ENCODE measurements around the gene IVD.

The IVD gene

DNA sequence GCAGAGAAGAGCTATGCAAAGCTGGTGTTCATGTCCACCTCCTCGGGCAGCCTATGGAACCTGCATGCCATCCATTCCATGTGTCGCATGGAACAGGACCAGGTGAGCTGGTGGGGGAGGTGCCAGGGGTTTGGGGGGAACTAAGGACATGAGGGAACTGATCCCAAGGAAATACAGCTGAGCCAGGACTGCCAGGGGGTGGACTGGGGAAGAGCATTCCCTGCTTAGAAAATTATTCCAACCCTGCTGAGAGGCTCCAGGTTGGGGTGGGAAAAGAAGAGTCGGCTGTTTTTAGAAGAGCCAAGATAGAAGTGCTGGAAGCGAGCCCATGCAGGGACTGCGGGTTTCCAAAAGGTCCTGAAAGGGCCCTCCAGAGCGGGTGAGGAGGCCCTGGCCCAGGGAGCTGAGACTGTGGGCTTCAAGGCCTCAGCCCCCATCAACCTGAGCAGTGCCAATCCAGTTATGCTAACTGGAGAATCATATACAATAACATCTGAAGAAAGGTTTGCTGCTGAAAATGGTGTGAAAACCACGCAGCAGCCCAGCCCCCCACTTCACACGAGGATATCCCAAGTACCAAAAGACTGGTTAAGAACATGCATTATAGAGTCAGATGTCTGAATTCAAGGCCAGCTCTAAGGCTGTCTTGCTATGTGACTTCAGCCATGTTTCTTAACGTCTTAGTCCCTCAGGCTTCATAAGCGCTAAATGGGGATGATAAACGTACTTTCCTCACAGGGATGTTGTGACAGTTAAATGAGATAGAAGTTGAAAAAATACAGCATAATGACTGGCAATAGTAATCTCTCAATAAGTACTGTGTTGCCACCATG, 39.8 kb upstream of the IVD start:
- Histone ChIP-seq H3K27me3 (ENCODE audit: control insufficient read depth, insufficient read depth, low read length) (peaks cover 26% of the 10 kb centered on the region), H3K4me3 (ENCODE audit: low read depth, low read length) (no peak overlapping the region), H3K27ac (ENCODE audit: low read depth, low read length) (no peak overlapping the region), H3K9me3 (ENCODE audit: control insufficient read depth, insufficient read depth, low read length) (no peaks in the 10 kb centered on the region), H3K36me3 (ENCODE audit: control insufficient read depth, insufficient read depth, low read length) (no peaks in the 10 kb centered on the region), H3K9ac (ENCODE audit: low read depth, low read length) (no peak overlapping the region), H3K4me1 (ENCODE audit: control insufficient read depth, insufficient read depth, low read length) (no peaks in the 10 kb centered on the region; the same call in 1 of the 2 replicates)

DNA sequence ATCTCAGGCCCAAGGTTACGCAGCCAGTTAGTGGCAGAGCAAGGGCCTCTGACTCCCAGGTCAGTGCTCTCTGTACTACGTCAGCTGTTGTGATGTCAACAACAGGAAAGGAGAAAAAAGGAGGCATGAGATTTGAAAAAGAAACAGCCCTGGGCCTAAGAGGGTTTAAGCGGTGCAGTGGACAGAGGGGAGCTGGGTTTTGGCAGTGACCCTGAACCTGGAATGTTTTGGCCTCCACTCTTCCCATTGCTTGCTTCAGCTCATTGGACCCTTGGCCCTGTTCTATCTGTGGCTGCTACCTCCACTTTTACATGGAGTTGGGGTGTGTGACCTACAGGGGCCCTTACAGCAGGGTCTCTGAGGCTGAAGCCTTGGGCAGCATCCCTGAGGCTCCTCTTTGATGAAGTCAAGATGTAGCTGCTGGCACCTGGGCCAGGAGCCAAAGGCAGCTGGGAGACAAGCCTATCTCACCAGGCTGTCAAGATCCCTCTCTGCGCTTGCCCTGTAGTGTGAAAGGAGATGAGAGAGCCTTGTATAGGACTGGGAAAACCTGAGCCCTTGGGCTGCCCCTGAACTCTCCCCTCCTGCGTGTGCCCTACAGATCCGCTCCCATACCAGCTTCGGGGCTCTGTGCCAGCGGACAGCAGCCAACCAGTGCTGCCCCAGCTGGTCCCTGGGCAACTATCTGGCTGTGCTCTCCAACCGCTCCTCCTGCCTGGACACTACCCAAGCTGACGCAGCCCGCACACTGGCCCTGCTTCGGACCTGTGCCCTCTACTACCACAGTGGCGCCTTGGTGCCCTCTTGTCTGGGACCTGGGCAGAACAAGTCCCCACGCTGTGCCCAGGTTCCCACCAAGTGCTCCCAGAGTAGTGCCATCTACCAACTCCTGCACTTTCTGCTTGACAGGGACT, 38.9 kb upstream of the IVD start:
- Histone ChIP-seq H3K9ac (ENCODE audit: low read depth, low read length) (no peak overlapping the region), H3K27ac (ENCODE audit: low read depth, low read length) (no peak overlapping the region)

DNA sequence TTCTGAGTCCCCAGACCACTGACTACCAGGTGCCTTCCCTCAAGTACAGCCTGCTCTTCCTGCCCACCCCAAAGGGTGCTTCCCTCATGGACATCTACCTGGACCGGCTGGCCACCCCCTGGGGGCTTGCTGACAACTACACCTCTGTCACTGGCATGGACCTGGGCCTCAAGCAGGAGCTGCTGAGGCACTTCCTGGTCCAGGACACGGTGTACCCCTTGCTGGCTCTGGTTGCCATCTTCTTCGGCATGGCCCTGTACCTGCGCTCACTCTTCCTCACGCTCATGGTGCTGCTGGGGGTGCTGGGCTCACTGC, 38.3 kb upstream of the IVD start:
- H3K4me1 ChIP-seq (ENCODE audit: control insufficient read depth, insufficient read depth, low read length): peaks cover 2% of the 10 kb centered on the region
- H3K27ac ChIP-seq (ENCODE audit: low read depth, low read length): no peak overlapping the region
- no peak overlapping the region for H3K9ac ChIP-seq (ENCODE audit: low read depth, low read length)
- H3K27me3 ChIP-seq (ENCODE audit: control insufficient read depth, insufficient read depth, low read length): peaks cover 26% of the 10 kb centered on the region
- no peaks in the 10 kb centered on the region for H3K9me3 ChIP-seq (ENCODE audit: control insufficient read depth, insufficient read depth, low read length)
- H3K36me3 ChIP-seq (ENCODE audit: control insufficient read depth, insufficient read depth, low read length): no peaks in the 10 kb centered on the region
- H3K4me3 ChIP-seq (ENCODE audit: low read depth, low read length): peak overlapping the region; percentile 45; the same call in 1 of the 2 replicates

More for the DNA sequence above, 38.9 kb upstream of the IVD start:
- Histone ChIP-seq H3K9me3 (ENCODE audit: control insufficient read depth, insufficient read depth, low read length) (no peaks in the 10 kb centered on the region), H3K4me1 (ENCODE audit: control insufficient read depth, insufficient read depth, low read length) (no peaks in the 10 kb centered on the region; the same call in 1 of the 2 replicates), H3K27me3 (ENCODE audit: control insufficient read depth, insufficient read depth, low read length) (peaks cover 26% of the 10 kb centered on the region), H3K36me3 (ENCODE audit: control insufficient read depth, insufficient read depth, low read length) (no peaks in the 10 kb centered on the region), H3K4me3 (ENCODE audit: low read depth, low read length) (no peak overlapping the region)

DNA sequence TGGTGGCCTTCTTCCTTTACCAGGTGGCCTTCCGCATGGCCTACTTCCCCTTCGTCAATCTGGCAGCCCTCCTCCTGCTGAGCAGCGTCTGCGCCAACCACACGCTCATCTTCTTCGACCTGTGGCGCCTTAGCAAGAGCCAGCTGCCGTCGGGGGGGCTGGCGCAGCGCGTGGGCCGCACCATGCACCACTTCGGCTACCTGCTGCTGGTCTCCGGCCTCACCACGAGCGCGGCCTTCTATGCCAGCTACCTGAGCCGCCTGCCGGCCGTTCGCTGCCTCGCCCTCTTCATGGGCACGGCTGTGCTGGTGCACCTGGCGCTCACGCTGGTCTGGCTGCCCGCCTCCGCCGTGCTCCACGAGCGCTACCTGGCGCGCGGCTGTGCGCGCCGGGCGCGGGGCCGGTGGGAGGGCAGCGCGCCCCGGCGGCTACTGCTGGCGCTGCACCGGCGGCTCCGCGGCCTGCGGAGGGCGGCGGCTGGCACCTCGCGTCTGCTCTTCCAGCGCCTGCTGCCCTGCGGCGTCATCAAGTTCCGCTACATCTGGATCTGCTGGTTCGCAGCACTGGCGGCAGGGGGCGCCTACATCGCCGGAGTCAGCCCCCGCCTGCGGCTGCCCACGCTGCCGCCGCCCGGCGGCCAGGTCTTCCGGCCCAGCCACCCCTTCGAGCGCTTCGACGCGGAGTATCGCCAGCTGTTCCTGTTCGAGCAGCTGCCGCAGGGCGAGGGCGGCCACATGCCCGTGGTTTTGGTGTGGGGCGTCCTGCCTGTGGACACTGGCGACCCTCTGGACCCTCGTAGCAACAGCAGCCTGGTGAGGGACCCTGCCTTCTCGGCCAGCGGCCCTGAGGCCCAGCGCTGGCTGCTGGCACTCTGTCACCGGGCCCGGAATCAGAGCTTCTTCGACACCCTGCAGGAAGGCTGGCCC, 37.6 kb upstream of the IVD start:
- Histone ChIP-seq H3K9me3 (ENCODE audit: control insufficient read depth, insufficient read depth, low read length) (no peaks in the 10 kb centered on the region), H3K36me3 (ENCODE audit: control insufficient read depth, insufficient read depth, low read length) (no peaks in the 10 kb centered on the region), H3K27ac (ENCODE audit: low read depth, low read length) (no peak overlapping the region), H3K9ac (ENCODE audit: low read depth, low read length) (no peak overlapping the region), H3K4me3 (ENCODE audit: low read depth, low read length) (peak overlapping the region; percentile 45; the same call in 1 of the 2 replicates), H3K27me3 (ENCODE audit: control insufficient read depth, insufficient read depth, low read length) (peaks cover 26% of the 10 kb centered on the region), H3K4me1 (ENCODE audit: control insufficient read depth, insufficient read depth, low read length) (peaks cover 8% of the 10 kb centered on the region)

DNA sequence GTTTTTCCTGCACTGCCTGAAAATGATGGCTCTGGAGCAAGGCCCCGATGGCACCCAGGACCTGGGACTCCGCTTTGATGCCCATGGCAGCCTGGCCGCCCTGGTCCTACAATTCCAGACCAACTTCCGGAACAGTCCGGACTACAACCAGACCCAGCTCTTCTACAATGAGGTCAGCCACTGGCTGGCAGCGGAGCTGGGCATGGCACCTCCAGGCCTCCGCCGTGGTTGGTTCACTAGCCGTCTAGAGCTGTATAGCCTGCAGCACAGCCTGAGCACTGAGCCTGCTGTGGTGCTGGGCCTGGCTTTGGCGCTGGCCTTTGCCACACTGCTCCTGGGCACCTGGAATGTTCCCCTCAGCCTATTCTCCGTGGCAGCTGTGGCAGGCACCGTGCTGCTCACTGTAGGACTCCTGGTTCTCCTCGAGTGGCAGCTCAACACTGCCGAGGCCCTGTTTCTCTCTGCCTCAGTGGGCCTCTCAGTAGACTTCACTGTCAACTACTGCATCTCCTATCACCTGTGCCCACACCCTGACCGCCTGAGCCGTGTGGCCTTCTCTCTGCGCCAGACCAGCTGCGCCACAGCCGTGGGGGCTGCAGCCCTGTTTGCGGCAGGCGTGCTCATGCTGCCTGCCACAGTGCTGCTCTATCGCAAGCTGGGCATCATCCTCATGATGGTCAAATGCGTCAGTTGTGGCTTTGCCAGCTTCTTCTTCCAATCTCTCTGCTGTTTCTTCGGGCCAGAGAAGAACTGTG, 36.7 kb upstream of the IVD start:
- Histone ChIP-seq H3K27ac (ENCODE audit: low read depth, low read length) (no peak overlapping the region), H3K9me3 (ENCODE audit: control insufficient read depth, insufficient read depth, low read length) (no peaks in the 10 kb centered on the region), H3K4me1 (ENCODE audit: control insufficient read depth, insufficient read depth, low read length) (peaks cover 8% of the 10 kb centered on the region), H3K4me3 (ENCODE audit: low read depth, low read length) (no peak overlapping the region), H3K9ac (ENCODE audit: low read depth, low read length) (no peak overlapping the region), H3K27me3 (ENCODE audit: control insufficient read depth, insufficient read depth, low read length) (peaks cover 26% of the 10 kb centered on the region), H3K36me3 (ENCODE audit: control insufficient read depth, insufficient read depth, low read length) (no peaks in the 10 kb centered on the region)

DNA sequence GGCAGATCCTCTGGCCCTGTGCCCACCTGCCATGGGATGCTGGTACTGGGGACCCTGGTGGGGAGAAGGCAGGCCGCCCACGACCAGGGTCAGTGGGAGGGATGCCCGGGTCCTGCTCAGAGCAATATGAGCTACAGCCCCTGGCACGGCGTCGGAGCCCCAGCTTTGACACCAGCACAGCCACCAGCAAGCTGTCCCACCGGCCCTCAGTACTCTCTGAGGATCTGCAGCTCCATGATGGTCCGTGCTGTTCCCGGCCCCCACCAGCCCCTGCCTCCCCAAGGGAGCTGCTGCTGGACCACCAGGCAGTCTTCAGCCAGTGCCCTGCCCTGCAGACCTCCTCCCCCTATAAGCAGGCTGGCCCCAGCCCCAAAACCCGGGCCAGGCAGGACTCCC, 36.1 kb upstream of the IVD start:
- peaks cover 26% of the 10 kb centered on the region for H3K27me3 ChIP-seq (ENCODE audit: control insufficient read depth, insufficient read depth, low read length)
- peaks cover 8% of the 10 kb centered on the region for H3K4me1 ChIP-seq (ENCODE audit: control insufficient read depth, insufficient read depth, low read length)
- H3K36me3 ChIP-seq (ENCODE audit: control insufficient read depth, insufficient read depth, low read length): no peaks in the 10 kb centered on the region
- no peak overlapping the region for H3K9ac ChIP-seq (ENCODE audit: low read depth, low read length)
- H3K4me3 ChIP-seq (ENCODE audit: low read depth, low read length): no peak overlapping the region
- H3K9me3 ChIP-seq (ENCODE audit: control insufficient read depth, insufficient read depth, low read length): no peaks in the 10 kb centered on the region
- H3K27ac ChIP-seq (ENCODE audit: low read depth, low read length): no peak overlapping the region

DNA sequence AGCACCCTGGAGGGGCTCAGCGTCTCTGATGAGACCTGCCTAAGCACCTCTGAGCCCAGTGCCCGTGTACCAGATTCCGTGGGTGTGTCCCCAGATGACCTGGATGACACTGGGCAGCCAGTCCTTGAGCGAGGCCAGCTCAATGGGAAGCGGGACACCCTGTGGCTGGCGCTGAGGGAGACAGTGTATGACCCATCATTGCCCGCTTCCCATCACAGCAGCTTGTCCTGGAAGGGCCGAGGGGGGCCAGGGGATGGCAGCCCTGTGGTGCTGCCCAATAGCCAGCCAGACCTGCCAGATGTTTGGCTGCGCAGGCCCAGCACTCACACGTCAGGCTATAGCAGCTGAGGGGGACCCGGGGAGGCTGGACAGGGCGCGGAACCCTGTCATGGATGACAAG, 35.6 kb upstream of the IVD start:
- Histone ChIP-seq H3K4me1 (ENCODE audit: control insufficient read depth, insufficient read depth, low read length) (peaks cover 8% of the 10 kb centered on the region), H3K4me3 (ENCODE audit: low read depth, low read length) (no peak overlapping the region), H3K27ac (ENCODE audit: low read depth, low read length) (no peak overlapping the region), H3K36me3 (ENCODE audit: control insufficient read depth, insufficient read depth, low read length) (no peaks in the 10 kb centered on the region), H3K27me3 (ENCODE audit: control insufficient read depth, insufficient read depth, low read length) (peaks cover 26% of the 10 kb centered on the region), H3K9ac (ENCODE audit: low read depth, low read length) (no peak overlapping the region), H3K9me3 (ENCODE audit: control insufficient read depth, insufficient read depth, low read length) (no peaks in the 10 kb centered on the region)

DNA sequence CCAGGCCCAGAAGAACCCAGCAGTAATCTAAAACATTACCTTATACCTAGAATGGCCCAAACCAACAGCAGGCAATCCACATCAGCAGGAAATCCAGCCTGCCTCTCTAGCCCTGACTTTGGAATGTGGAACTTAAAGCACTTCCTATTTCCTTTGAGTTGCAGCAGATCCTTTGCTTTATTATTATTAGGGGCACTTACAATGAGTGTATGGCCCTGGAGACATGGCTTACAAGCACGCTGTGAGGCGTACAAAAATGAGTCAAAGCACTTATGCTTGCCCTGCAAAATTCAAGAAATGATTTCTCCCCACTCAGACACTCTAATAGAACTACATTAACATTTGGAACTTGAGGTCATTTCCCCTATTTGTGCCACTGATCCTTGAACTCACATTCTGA, 32.6 kb upstream of the IVD start:
- Histone ChIP-seq H3K9ac (ENCODE audit: low read depth, low read length) (no peak overlapping the region), H3K27me3 (ENCODE audit: control insufficient read depth, insufficient read depth, low read length) (peaks cover 13% of the 10 kb centered on the region), H3K27ac (ENCODE audit: low read depth, low read length) (no peak overlapping the region), H3K4me1 (ENCODE audit: control insufficient read depth, insufficient read depth, low read length) (peaks cover 8% of the 10 kb centered on the region; the same call in 1 of the 2 replicates), H3K9me3 (ENCODE audit: control insufficient read depth, insufficient read depth, low read length) (no peaks in the 10 kb centered on the region), H3K4me3 (ENCODE audit: low read depth, low read length) (no peak overlapping the region), H3K36me3 (ENCODE audit: control insufficient read depth, insufficient read depth, low read length) (no peaks in the 10 kb centered on the region)

DNA sequence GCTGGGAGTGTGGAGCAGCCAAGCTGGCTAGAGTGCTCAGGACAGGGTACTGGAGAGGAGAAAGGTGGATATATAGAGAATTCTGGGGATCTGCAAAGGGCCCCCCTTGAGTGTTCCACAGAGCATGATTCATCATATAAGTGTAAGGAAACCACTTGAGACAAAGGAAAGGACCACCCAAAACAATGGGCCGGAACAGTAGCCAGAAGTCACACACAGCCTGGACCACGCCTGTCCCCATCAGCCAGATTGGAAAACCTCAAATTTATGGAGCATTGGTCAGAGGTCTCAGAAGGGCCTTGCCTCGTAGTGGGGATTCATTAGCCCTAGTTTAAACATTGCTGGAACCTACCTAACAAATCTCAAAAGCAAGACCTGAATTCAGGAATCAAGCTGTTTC, 28.0 kb upstream of the IVD start:
- H3K9me3 ChIP-seq (ENCODE audit: control insufficient read depth, insufficient read depth, low read length): no peaks in the 10 kb centered on the region
- no peak overlapping the region for H3K4me3 ChIP-seq (ENCODE audit: low read depth, low read length)
- H3K36me3 ChIP-seq (ENCODE audit: control insufficient read depth, insufficient read depth, low read length): no peaks in the 10 kb centered on the region
- no peak overlapping the region for H3K27ac ChIP-seq (ENCODE audit: low read depth, low read length)
- no peaks in the 10 kb centered on the region for H3K27me3 ChIP-seq (ENCODE audit: control insufficient read depth, insufficient read depth, low read length)
- no peak overlapping the region for H3K9ac ChIP-seq (ENCODE audit: low read depth, low read length)
- peaks cover 8% of the 10 kb centered on the region for H3K4me1 ChIP-seq (ENCODE audit: control insufficient read depth, insufficient read depth, low read length)

DNA sequence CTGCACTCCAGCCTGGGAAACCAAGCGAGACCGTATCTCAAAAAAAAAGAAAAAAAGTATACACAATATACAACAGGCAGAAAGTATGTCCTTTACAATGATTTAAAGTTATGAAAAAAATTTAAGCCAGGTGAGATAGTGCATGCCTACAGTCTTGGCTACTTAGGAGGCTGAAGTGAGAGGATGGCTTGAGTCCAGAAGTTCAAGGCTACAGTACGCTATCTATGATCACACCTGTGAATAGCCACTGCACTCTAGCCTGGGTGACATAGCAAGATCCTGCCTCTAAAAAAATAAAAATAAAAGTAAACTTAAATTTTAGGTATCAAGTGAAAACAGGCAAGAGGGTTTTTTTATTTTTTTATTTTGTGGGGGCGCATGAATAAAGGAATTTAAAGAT, 26.2 kb upstream of the IVD start:
- H3K27ac ChIP-seq (ENCODE audit: low read depth, low read length): no peak overlapping the region
- H3K4me3 ChIP-seq (ENCODE audit: low read depth, low read length): no peak overlapping the region
- H3K4me1 ChIP-seq (ENCODE audit: control insufficient read depth, insufficient read depth, low read length): peaks cover 5% of the 10 kb centered on the region; the same call in 1 of the 2 replicates
- H3K36me3 ChIP-seq (ENCODE audit: control insufficient read depth, insufficient read depth, low read length): peaks cover under 1% of the 10 kb centered on the region; the same call in 1 of the 2 replicates
- H3K9ac ChIP-seq (ENCODE audit: low read depth, low read length): no peak overlapping the region
- H3K9me3 ChIP-seq (ENCODE audit: control insufficient read depth, insufficient read depth, low read length): no peaks in the 10 kb centered on the region
- H3K27me3 ChIP-seq (ENCODE audit: control insufficient read depth, insufficient read depth, low read length): no peaks in the 10 kb centered on the region
